WTC11 (cell line): ENCODE measurements around the gene PREX1. TPM values are rescaled to one million over a fixed set of nuclear protein-coding genes. Genes with fewer than 3 reads are reported as not detected.
A peak's percentile ranks its signal among the peaks of the same experiment; 100 is the strongest.

Source experiments
- ATAC-seq: fragments of 200-7000 bp; cut with Tn5 transposase; 2 replicates; pipeline ENCODE4 v1.10.0; 2021; ENCODE audit warnings: mild to moderate bottlenecking, moderate library complexity
- CTCF ChIA-PET: fragments of 300-600 bp; sonication (Branson Sonifier 250); formaldehyde crosslinking; loops from one replicate; lab custom pipeline; 2021; ENCODE audit warnings: antibody characterized with exemption; lab: Charles Lee
- POLR2A ChIA-PET: fragments of 350-600 bp; sonication (Branson Sonifier 250); formaldehyde crosslinking; loops from one replicate; lab custom pipeline; 2021; ENCODE audit warnings: antibody characterized with exemption; lab: Charles Lee
- DNase-seq: peaks from one replicate; pipeline ENCODE4 v3.0.0; 2021; ENCODE audit warnings: low spot score
- H3K27ac Mint-ChIP-seq: 2 replicates; pipeline ENCODE4 v1.8.0; 2021; ENCODE audit warnings: mixed read lengths
- H3K27me3 Mint-ChIP-seq: 2 replicates; pipeline ENCODE4 v1.8.0; 2021; ENCODE audit warnings: low read depth, mild to moderate bottlenecking, moderate library complexity, mixed read lengths
- H3K36me3 Mint-ChIP-seq: 2 replicates; pipeline ENCODE4 v1.8.0; 2021; ENCODE audit warnings: mixed read lengths
- H3K4me1 Mint-ChIP-seq: 2 replicates; pipeline ENCODE4 v1.8.0; 2022; ENCODE audit warnings: mixed read lengths
- H3K4me3 Mint-ChIP-seq: 2 replicates; pipeline ENCODE4 v1.8.0; 2021; ENCODE audit warnings: mild to moderate bottlenecking, moderate library complexity, mixed read lengths
- H3K9me3 Mint-ChIP-seq: 2 replicates; pipeline ENCODE4 v1.8.0; 2021; ENCODE audit warnings: mixed read lengths
- HMGA2 ChIP-seq: fragments of 250-450 bp; sonication (Bioruptor Pico); IDR thresholded peaks from 2 replicates; pipeline ENCODE4 v1.4.0; 2021; ENCODE audit warnings: mild to moderate bottlenecking, moderate library complexity
- JUN ChIP-seq: sonication (generic); formaldehyde crosslinking; IDR thresholded peaks from 2 replicates; pipeline ENCODE4 v1.8.0; 2023; ENCODE audit warnings: mild to moderate bottlenecking, missing genetic modification reagents
- MYBL2 ChIP-seq: sonication (generic); formaldehyde crosslinking; IDR thresholded peaks from 2 replicates; pipeline ENCODE4 v1.8.1; 2023; ENCODE audit warnings: mild to moderate bottlenecking, moderate library complexity, missing genetic modification reagents
- NR1H2 ChIP-seq: sonication (generic); formaldehyde crosslinking; IDR thresholded peaks from 2 replicates; pipeline ENCODE4 v1.9.0; 2021; ENCODE audit warnings: mild to moderate bottlenecking, moderate library complexity, missing genetic modification reagents
- TCF7 ChIP-seq: sonication (generic); formaldehyde crosslinking; IDR thresholded peaks from 2 replicates; pipeline ENCODE4 v1.8.0; 2022; ENCODE audit warnings: mild to moderate bottlenecking, low read depth, missing genetic modification reagents, moderate library complexity
- TEAD1 ChIP-seq: sonication (generic); formaldehyde crosslinking; IDR thresholded peaks from 2 replicates; pipeline ENCODE4 v1.8.0; 2022; ENCODE audit warnings: mild to moderate bottlenecking, missing genetic modification reagents
- TEAD4 ChIP-seq: sonication (generic); formaldehyde crosslinking; IDR thresholded peaks from 2 replicates; pipeline ENCODE4 v1.8.0; 2022; ENCODE audit warnings: mild to moderate bottlenecking, missing genetic modification reagents
- ZBTB21 ChIP-seq: sonication (generic); formaldehyde crosslinking; IDR thresholded peaks from 2 replicates; pipeline ENCODE4 v1.8.1; 2023; ENCODE audit warnings: mild to moderate bottlenecking, missing genetic modification reagents, borderline replicate concordance
- ZNF138 ChIP-seq: sonication (generic); formaldehyde crosslinking; conservative IDR thresholded peaks from 2 replicates; pipeline ENCODE4 v1.8.1; 2022; ENCODE audit warnings: mild to moderate bottlenecking, moderate library complexity, missing genetic modification reagents
- ZNF263 ChIP-seq: sonication (generic); formaldehyde crosslinking; IDR thresholded peaks from 2 replicates; pipeline ENCODE4 v1.8.1; 2022; ENCODE audit warnings: low read depth, mild to moderate bottlenecking, moderate library complexity, missing genetic modification reagents
- ZNF396 ChIP-seq: fragments of 250-450 bp; sonication (Bioruptor Pico); IDR thresholded peaks from 2 replicates; pipeline ENCODE4 v1.8.0; 2021; ENCODE audit warnings: mild to moderate bottlenecking, moderate library complexity, borderline replicate concordance
- ZNF671 ChIP-seq: fragments of 250-450 bp; sonication (Bioruptor Pico); IDR thresholded peaks from 2 replicates; pipeline ENCODE4 v1.8.0; 2021; ENCODE audit warnings: mild to moderate bottlenecking
- total RNA-seq: library from RNA; stranded (reverse); gene quantifications from 3 replicates; pipeline ENCODE4 v1.2.3, GENCODE V29; 2021
- TF ChIP-seq, protein P1 (sequence below): sonication (generic); formaldehyde crosslinking; IDR thresholded peaks from 2 replicates; pipeline ENCODE4 v1.8.0; 2022; ENCODE audit warnings: mild to moderate bottlenecking, missing genetic modification reagents
- TF ChIP-seq, protein P2 (sequence below): sonication (generic); formaldehyde crosslinking; IDR thresholded peaks from 2 replicates; pipeline ENCODE4 v1.8.1; 2022; ENCODE audit warnings: mild to moderate bottlenecking, missing genetic modification reagents, moderate library complexity, borderline replicate concordance
- TF ChIP-seq, protein P3 (sequence below): fragments of 200-600 bp; IDR thresholded peaks from 2 replicates; pipeline ENCODE4 v1.8.0; 2022; ENCODE audit warnings: antibody characterized with exemption
- TF ChIP-seq, protein P4 (sequence below): fragments of 250-450 bp; sonication (Bioruptor Pico); IDR thresholded peaks from 2 replicates; pipeline ENCODE4 v1.9.0; 2021; ENCODE audit warnings: mild to moderate bottlenecking
- TF ChIP-seq, protein P5 (sequence below): fragments of 250-450 bp; sonication (Bioruptor Pico); conservative IDR thresholded peaks from 2 replicates; pipeline ENCODE4 v1.9.0; 2021; ENCODE audit warnings: mild to moderate bottlenecking
- TF ChIP-seq, protein P6 (sequence below): sonication (generic); formaldehyde crosslinking; IDR thresholded peaks from 2 replicates; pipeline ENCODE4 v1.8.1; 2022; ENCODE audit warnings: low read depth, missing genetic modification reagents, borderline replicate concordance
- TF ChIP-seq, protein P7 (sequence below): sonication (generic); formaldehyde crosslinking; IDR thresholded peaks from 2 replicates; pipeline ENCODE4 v1.8.1; 2022; ENCODE audit warnings: low read depth, mild to moderate bottlenecking, moderate library complexity, missing genetic modification reagents, borderline replicate concordance

Gene PREX1
- total RNA-seq, 1 experiment from 2014 or later = 17.3 TPM

DNA sequence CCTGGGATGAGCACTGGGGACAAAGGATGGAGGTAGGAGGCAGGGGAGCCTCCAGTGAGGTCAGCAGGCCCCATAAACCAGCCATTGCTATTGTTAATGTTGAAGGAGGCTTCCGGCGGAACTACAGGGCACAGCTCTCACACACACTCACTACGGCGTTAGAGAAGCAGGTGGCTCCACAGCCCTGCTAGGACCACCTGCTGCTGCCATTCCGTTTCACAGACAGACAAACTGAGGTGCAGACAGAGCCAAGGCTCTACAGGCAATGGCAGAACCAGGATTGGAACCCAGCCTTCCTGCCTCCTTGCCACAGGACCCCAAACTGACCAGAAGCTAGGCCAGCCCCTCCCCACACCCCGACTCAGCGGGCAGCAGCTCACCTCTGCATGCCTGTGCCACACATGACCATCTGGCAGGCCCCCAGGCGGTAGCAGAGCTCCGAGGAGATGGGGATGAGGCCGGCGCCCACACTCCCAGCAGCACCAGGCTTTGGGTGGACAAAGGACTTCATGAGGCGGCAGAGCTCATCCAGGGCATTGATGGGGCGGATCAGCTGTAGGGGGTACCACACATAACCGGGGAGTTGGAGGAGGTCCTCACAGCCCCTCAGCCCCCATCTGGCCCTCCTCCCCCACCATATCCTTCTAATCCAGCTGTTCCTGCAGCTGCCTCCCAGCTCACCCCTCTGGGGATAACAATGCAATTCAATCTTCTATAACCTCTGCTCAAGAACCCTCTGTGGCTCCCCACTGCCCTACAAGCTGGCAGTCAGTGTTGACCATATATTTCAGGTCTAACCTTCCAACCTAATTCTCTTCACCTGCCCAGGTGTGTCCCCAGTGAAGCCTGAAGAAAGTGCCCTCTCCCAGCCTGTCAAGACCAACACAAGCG lies 198.5 kb downstream of the PREX1 start:
- ATAC-seq (no peak), DNase-seq (no peak)
- POLR2A ChIA-PET = no interaction called here
- Mint-ChIP-seq H3K27me3 (no peaks in the 10 kb centered on the region), H3K4me3 (no peak overlapping the region), H3K36me3 (no peaks in the 10 kb centered on the region), H3K27ac (no peak overlapping the region), H3K9me3 (no peaks in the 10 kb centered on the region), H3K4me1 (peaks cover 7% of the 10 kb centered on the region; the same call in 1 of the 2 replicates)
- TF ChIP-seq, protein P1, sequence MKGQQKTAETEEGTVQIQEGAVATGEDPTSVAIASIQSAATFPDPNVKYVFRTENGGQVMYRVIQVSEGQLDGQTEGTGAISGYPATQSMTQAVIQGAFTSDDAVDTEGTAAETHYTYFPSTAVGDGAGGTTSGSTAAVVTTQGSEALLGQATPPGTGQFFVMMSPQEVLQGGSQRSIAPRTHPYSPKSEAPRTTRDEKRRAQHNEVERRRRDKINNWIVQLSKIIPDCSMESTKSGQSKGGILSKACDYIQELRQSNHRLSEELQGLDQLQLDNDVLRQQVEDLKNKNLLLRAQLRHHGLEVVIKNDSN (CRISPR knock-in tag) = no peak
- CTCF ChIA-PET = interaction anchor here (0.9 to 2.1 kb wide), 3 partner anchors 9 to 212 kb away, joined by 3 to 20 read pairs (median 3); no protein-coding TSS in a partner anchor

DNA sequence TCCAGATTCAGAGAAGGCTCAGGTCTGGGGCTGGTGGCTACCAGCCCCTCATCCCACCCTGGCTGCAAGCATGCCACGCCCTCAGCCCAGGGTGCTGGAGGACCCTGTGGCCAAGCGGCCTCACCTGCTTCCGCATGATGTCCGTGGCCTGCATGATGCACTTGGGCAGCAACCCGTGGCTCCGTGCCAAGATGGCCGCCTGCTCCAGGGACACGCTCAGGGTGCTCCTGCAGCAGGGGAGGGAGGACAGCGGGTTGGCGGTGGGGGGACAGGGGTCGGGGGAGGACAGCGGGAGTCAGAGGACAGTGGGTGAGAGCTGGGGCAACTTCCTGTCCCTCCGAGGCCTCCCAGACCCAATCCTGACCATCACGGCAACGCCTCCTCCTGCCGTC lies 200.1 kb downstream of the PREX1 start:
- DNase-seq (no peak), ATAC-seq (no peak)
- TF ChIP-seq TEAD4 (CRISPR knock-in tag) (no peak), MYBL2 (CRISPR knock-in tag) (no peak), JUN (no peak), NR1H2 (CRISPR knock-in tag) (no peak)
- TF ChIP-seq, protein P2, sequence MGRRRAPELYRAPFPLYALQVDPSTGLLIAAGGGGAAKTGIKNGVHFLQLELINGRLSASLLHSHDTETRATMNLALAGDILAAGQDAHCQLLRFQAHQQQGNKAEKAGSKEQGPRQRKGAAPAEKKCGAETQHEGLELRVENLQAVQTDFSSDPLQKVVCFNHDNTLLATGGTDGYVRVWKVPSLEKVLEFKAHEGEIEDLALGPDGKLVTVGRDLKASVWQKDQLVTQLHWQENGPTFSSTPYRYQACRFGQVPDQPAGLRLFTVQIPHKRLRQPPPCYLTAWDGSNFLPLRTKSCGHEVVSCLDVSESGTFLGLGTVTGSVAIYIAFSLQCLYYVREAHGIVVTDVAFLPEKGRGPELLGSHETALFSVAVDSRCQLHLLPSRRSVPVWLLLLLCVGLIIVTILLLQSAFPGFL (CRISPR knock-in tag) = no peak
- Mint-ChIP-seq H3K4me3 (no peak overlapping the region), H3K27me3 (no peaks in the 10 kb centered on the region), H3K27ac (no peak overlapping the region), H3K4me1 (peaks cover 7% of the 10 kb centered on the region; the same call in 1 of the 2 replicates), H3K36me3 (no peaks in the 10 kb centered on the region), H3K9me3 (no peaks in the 10 kb centered on the region)
- POLR2A ChIA-PET = no interaction called here
- CTCF ChIA-PET = no interaction called here

DNA sequence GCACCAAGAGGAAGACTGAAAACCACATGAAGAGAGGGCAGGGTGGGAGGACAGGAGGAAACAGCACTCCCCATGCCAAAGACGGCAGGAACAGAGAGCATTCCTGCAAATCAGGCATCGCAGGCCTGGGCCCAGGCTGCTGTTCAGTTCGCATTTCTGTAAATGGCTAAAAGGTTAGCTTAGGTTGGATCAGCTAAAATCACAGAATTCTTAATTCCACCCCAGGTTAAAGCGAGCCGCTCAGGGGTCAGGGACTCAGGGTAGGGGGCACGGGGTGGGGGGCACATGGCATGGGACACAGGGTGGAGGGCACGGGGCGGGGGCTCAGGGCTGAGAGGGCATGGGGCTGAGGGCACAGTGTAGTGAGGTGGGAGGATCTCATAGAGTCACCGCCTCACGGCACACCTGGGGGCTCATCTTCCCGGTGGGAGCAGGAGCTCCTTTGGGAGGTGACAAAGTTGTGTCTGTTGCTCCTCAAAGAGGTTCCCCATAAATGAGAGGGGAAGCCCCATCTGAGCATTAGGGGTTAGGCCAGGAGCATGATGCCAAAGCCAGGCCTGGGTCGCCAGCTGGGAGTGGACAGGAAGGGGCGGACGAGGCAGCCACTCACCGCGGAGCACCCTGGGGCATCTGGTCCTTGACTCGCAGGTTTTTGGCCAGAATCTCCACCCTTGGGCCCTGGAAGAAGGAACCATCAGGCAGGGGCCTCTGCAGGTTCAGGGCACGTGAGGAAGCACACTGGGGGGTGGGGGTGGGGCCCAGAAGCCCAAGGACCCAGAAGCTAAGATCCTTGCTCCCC lies 200.7 kb downstream of the PREX1 start:
- Mint-ChIP-seq H3K27ac (peak overlapping the region; percentile 64; the same call in 1 of the 2 replicates), H3K4me3 (no peak overlapping the region), H3K4me1 (peaks cover 7% of the 10 kb centered on the region; the same call in 1 of the 2 replicates)
- TF ChIP-seq ZNF138 (CRISPR knock-in tag) = no peak
- no peak for TF ChIP-seq JUN
- no peak for TF ChIP-seq ZNF263 (CRISPR knock-in tag)
- no peak for TF ChIP-seq TEAD1 (CRISPR knock-in tag)
- no peak for TF ChIP-seq HMGA2 (CRISPR knock-in tag)
- TF ChIP-seq ZNF671 (CRISPR knock-in tag) = no peak
- TF ChIP-seq NR1H2 (CRISPR knock-in tag) = no peak
- TF ChIP-seq, protein P3, sequence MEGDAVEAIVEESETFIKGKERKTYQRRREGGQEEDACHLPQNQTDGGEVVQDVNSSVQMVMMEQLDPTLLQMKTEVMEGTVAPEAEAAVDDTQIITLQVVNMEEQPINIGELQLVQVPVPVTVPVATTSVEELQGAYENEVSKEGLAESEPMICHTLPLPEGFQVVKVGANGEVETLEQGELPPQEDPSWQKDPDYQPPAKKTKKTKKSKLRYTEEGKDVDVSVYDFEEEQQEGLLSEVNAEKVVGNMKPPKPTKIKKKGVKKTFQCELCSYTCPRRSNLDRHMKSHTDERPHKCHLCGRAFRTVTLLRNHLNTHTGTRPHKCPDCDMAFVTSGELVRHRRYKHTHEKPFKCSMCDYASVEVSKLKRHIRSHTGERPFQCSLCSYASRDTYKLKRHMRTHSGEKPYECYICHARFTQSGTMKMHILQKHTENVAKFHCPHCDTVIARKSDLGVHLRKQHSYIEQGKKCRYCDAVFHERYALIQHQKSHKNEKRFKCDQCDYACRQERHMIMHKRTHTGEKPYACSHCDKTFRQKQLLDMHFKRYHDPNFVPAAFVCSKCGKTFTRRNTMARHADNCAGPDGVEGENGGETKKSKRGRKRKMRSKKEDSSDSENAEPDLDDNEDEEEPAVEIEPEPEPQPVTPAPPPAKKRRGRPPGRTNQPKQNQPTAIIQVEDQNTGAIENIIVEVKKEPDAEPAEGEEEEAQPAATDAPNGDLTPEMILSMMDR = no peak
- TF ChIP-seq, protein P4, sequence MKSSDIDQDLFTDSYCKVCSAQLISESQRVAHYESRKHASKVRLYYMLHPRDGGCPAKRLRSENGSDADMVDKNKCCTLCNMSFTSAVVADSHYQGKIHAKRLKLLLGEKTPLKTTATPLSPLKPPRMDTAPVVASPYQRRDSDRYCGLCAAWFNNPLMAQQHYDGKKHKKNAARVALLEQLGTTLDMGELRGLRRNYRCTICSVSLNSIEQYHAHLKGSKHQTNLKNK = no peak
- no peak for TF ChIP-seq ZBTB21 (CRISPR knock-in tag)
- TF ChIP-seq, protein P5, sequence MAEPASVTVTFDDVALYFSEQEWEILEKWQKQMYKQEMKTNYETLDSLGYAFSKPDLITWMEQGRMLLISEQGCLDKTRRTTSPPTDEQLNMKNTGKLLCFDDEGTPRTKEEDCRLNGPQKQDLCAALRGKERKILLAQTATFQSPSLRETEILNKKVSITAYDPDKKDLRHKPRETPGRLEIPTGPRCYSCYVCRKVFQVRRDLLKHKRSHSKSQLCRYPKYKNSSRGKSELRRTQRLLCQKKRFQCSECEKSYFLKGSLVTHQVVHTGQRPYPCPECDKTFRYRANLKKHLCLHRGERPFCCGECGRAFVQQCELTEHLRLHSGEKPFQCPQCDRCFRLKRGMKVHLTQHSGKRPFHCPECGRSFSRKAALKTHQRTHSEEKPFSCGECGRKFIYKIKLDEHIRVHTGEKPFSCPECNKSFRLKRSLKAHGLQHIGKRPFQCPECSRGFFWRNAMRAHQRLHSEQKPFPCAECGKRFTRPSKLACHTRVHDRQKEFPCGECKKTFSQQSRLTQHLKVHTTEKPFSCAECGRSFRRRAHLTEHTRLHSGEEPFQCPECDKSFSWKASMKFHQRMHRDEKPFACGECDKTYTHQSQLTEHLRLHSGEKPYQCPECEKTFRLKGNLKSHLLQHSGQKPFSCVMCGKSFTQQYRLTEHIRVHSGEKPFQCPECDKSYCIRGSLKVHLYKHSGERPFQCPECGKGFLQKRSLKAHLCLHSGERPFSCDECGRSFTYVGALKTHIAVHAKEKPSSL (CRISPR knock-in tag) = no peak
- TF ChIP-seq, protein P6, sequence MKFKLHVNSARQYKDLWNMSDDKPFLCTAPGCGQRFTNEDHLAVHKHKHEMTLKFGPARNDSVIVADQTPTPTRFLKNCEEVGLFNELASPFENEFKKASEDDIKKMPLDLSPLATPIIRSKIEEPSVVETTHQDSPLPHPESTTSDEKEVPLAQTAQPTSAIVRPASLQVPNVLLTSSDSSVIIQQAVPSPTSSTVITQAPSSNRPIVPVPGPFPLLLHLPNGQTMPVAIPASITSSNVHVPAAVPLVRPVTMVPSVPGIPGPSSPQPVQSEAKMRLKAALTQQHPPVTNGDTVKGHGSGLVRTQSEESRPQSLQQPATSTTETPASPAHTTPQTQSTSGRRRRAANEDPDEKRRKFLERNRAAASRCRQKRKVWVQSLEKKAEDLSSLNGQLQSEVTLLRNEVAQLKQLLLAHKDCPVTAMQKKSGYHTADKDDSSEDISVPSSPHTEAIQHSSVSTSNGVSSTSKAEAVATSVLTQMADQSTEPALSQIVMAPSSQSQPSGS (CRISPR knock-in tag) = no peak
- TF ChIP-seq, protein P7, sequence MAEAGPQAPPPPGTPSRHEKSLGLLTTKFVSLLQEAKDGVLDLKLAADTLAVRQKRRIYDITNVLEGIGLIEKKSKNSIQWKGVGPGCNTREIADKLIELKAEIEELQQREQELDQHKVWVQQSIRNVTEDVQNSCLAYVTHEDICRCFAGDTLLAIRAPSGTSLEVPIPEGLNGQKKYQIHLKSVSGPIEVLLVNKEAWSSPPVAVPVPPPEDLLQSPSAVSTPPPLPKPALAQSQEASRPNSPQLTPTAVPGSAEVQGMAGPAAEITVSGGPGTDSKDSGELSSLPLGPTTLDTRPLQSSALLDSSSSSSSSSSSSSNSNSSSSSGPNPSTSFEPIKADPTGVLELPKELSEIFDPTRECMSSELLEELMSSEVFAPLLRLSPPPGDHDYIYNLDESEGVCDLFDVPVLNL = no peak
- TF ChIP-seq TCF7 (CRISPR knock-in tag) = no peak
- no peak for TF ChIP-seq ZNF396 (CRISPR knock-in tag)

More for the DNA sequence above, 200.7 kb downstream of the PREX1 start:
- Mint-ChIP-seq H3K36me3 (no peaks in the 10 kb centered on the region), H3K27me3 (no peaks in the 10 kb centered on the region), H3K9me3 (no peaks in the 10 kb centered on the region)
- CTCF ChIA-PET = no interaction called here
- POLR2A ChIA-PET = no interaction called here
- ATAC-seq = no peak
- DNase-seq = no peak
